A549 (cell line): ENCODE results near the gene TSTD1.

Source experiments
- CTCF ChIP-seq: fragments of >200 bp; sonication (Bioruptor Twin); formaldehyde crosslinking; IDR thresholded peaks from 3 replicates; pipeline ENCODE4 v1.5.1; 2016
- KDM1A ChIP-seq: fragments of 200-600 bp; sonication (generic); IDR thresholded peaks from 2 replicates; pipeline ENCODE4 v1.6.1; 2016; ENCODE audit warnings: low read depth, mild to moderate bottlenecking
- POLR2A ChIP-seq: IDR thresholded peaks from 2 replicates; pipeline ENCODE4 v1.6.1; 2012; ENCODE audit warnings: mild to moderate bottlenecking, low read length
- RFX5 ChIP-seq: fragments of 450-650 bp; IDR thresholded peaks from 2 replicates; pipeline ENCODE4 v1.7.1; 2014; ENCODE audit warnings: antibody characterized with exemption, mild to moderate bottlenecking, moderate library complexity
- ZFP36 ChIP-seq: fragments of 450-650 bp; IDR thresholded peaks from 2 replicates; pipeline ENCODE4 v1.6.1; 2014; ENCODE audit warnings: borderline replicate concordance; ENCODE audit not compliant: partially characterized antibody

GRCh38 chr1:161013488-161014230 lies 25.1 kb downstream of the TSTD1 start:
- TF ChIP-seq CTCF = no peak
- TF ChIP-seq KDM1A = no peak
- TF ChIP-seq RFX5 = no peak
- peak; percentile 48; the same call in 1 of the 2 replicates for TF ChIP-seq POLR2A
- no peak for TF ChIP-seq ZFP36
